Brain microvascular endothelial cell (primary cell): ENCODE measurements around the gene GRIFIN.

ENCODE experiments used
- DNase-seq: peaks from one replicate; pipeline ENCODE4 v3.0.0-alpha.2; 2020
- H3K27ac ChIP-seq: fragments of 250-450 bp; sonication (Bioruptor Pico); 2 replicates; pipeline ENCODE4 v1.5.1; 2020; ENCODE audit warnings: mild to moderate bottlenecking, moderate library complexity
- H3K27me3 ChIP-seq: fragments of 250-450 bp; sonication (Bioruptor Pico); replicated peaks from 2 replicates; pipeline ENCODE4 v1.5.1; 2020; ENCODE audit warnings: mild to moderate bottlenecking
- H3K36me3 ChIP-seq: fragments of 250-450 bp; sonication (Bioruptor Pico); replicated peaks from 2 replicates; pipeline ENCODE4 v1.5.1; 2020; ENCODE audit warnings: mild to moderate bottlenecking
- H3K4me3 ChIP-seq: 2 replicates; pipeline ENCODE4 v1.5.1; 2011; ENCODE audit warnings: low read depth, mild to moderate bottlenecking, control low read depth, low read length, moderate library complexity
- CTCF ChIP-seq: IDR thresholded peaks from 2 replicates; pipeline ENCODE4 v1.5.1; 2011; ENCODE audit warnings: low read depth, mild to moderate bottlenecking, moderate library complexity, low read length, control low read depth, inconsistent platforms; ENCODE audit errors: missing control alignments
- in situ Hi-C: cut with HindIII; loops from 2 replicates; pipeline ENCODE4 v1.10.0; 2017; ENCODE audit warnings: low sequenced_read_pairs, low pct_ligation_motif_present

The GRIFIN gene

DNA sequence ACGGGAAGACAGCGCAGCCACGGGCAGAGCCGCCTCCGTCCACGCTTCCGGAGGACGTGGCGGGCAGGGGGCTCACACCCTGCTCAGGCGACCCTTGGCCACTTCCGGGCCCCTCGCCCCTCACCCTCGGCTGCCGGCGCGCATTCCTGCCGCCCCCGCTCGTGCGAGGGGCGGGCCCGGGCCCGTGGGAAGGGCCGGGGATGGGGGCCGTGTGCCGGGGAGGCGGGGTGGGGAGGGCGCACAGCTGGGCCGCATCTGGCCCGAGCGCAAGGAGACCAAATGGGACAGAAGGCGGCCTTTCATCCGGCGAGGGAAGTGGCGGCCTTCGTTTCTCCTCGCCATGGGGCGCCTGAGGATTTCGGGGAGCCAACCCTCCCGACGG, 42.5 kb upstream of the GRIFIN start:
- Histone ChIP-seq H3K27me3 (no peaks in the 10 kb centered on the region), H3K36me3 (no peaks in the 10 kb centered on the region), H3K27ac (no peak overlapping the region), H3K4me3 (peak overlapping the region; percentile 47)
- no peak for TF ChIP-seq CTCF
- in situ Hi-C loops, result no loop called here
- DNase-seq, result no peak

GRCh38 chr7:2517678-2518507, 41.7 kb upstream of the GRIFIN start:
- TF ChIP-seq CTCF, result no peak
- H3K27ac ChIP-seq, result peak overlapping the region; percentile 51
- H3K36me3 ChIP-seq, result no peaks in the 10 kb centered on the region
- DNase-seq, result peak; percentile 52
- peak overlapping the region; percentile 9 for H3K4me3 ChIP-seq
- in situ Hi-C loops, result no loop called here
- H3K27me3 ChIP-seq, result no peaks in the 10 kb centered on the region

DNA sequence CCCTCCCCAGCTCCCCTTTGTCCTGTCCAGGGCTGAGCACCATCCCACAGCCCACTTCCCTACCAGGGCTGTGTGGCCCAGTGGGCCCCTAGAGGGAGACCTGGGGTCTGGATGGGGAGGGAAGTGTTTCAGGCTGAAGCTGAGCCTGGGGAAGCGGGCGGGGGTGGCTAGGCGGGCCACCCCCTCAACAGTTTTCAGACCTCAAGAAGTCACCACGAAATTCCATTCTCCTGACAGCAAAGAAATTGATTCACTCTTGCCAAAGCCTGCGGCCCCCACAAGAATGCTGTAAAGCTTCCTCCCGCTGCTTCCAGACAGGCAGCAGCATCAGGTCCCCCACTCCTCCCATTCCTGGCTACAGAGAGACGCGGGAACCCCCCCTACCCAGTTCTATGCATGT, 40.8 kb upstream of the GRIFIN start:
- TF ChIP-seq CTCF, result peak; percentile 53
- H3K36me3 ChIP-seq, result no peaks in the 10 kb centered on the region
- peak overlapping the region; percentile 51 for H3K27ac ChIP-seq
- H3K27me3 ChIP-seq, result no peaks in the 10 kb centered on the region
- peak; percentile 88 for DNase-seq
- in situ Hi-C loops, result no loop called here
- H3K4me3 ChIP-seq, result no peak overlapping the region

GRCh38 chr7:2516194-2516555, 40.0 kb upstream of the GRIFIN start:
- no peak for DNase-seq
- H3K4me3 ChIP-seq, result no peak overlapping the region
- no peak for TF ChIP-seq CTCF
- no peaks in the 10 kb centered on the region for H3K27me3 ChIP-seq
- no peaks in the 10 kb centered on the region for H3K36me3 ChIP-seq
- in situ Hi-C loops, result no loop called here
- H3K27ac ChIP-seq, result no peak overlapping the region

GRCh38 chr7:2515424-2516193, 39.4 kb upstream of the GRIFIN start:
- no peaks in the 10 kb centered on the region for H3K36me3 ChIP-seq
- DNase-seq, result no peak
- H3K4me3 ChIP-seq, result no peak overlapping the region
- H3K27ac ChIP-seq, result no peak overlapping the region
- H3K27me3 ChIP-seq, result no peaks in the 10 kb centered on the region
- in situ Hi-C loops, result no loop called here
- no peak for TF ChIP-seq CTCF
